GM23338 (cell line): Measurements from ENCODE around the gene PLAAT1. TPM values are rescaled to one million over a fixed set of nuclear protein-coding genes. Genes with fewer than 3 reads are reported as not detected.

Experiments
- ATAC-seq: fragments of 200-7000 bp; cut with Tn5 transposase; 3 replicates; pipeline ENCODE4 v1.9.1; 2020
- DNase-seq: peaks from one replicate; pipeline ENCODE4 v3.0.0-alpha.2; 2015; ENCODE audit warnings: low spot score
- H2AFZ ChIP-seq: fragments of 200-600 bp; sonication (generic); 2 replicates; pipeline ENCODE4 v1.8.0; 2016; ENCODE audit warnings: antibody characterized with exemption, mild to moderate bottlenecking, moderate library complexity
- H3F3A ChIP-seq: fragments of 200-600 bp; sonication (generic); replicated peaks from 2 replicates; pipeline ENCODE4 v1.8.0; 2017; ENCODE audit warnings: antibody characterized with exemption, mixed run types, low read depth
- H3K27ac ChIP-seq: fragments of 200-600 bp; sonication (generic); 2 replicates; pipeline ENCODE4 v1.6.1; 2016; ENCODE audit warnings: low read depth
- H3K27me3 ChIP-seq: fragments of 200-600 bp; sonication (generic); 2 replicates; pipeline ENCODE4 v1.8.0; 2016; ENCODE audit warnings: mild to moderate bottlenecking, mixed run types, moderate library complexity; ENCODE audit not compliant: insufficient read depth
- H3K36me3 ChIP-seq: fragments of 200-600 bp; sonication (generic); 2 replicates; pipeline ENCODE4 v1.8.0; 2016; ENCODE audit warnings: mild to moderate bottlenecking; ENCODE audit not compliant: insufficient read depth
- H3K4me1 ChIP-seq: fragments of 200-600 bp; sonication (generic); 2 replicates; pipeline ENCODE4 v1.8.0; 2016; ENCODE audit warnings: mild to moderate bottlenecking, moderate library complexity; ENCODE audit not compliant: insufficient read depth
- H3K4me2 ChIP-seq: fragments of 200-600 bp; sonication (generic); 2 replicates; pipeline ENCODE4 v1.7.1; 2017; ENCODE audit warnings: mixed run types
- H3K4me3 ChIP-seq: fragments of 200-600 bp; sonication (generic); 2 replicates; pipeline ENCODE4 v1.6.1; 2016; ENCODE audit warnings: mixed run types
- H3K79me2 ChIP-seq: fragments of 200-600 bp; sonication (generic); replicated peaks from 2 replicates; pipeline ENCODE4 v1.8.0; 2017; ENCODE audit warnings: mild to moderate bottlenecking; ENCODE audit not compliant: insufficient read depth
- H3K9me2 ChIP-seq: fragments of 200-600 bp; sonication (generic); 2 replicates; pipeline ENCODE4 v1.8.0; 2017; ENCODE audit not compliant: insufficient read depth
- H4K20me1 ChIP-seq: fragments of 200-600 bp; sonication (generic); replicated peaks from 2 replicates; pipeline ENCODE4 v1.8.0; 2017; ENCODE audit warnings: mild to moderate bottlenecking; ENCODE audit not compliant: insufficient read depth
- H3K27ac Mint-ChIP-seq: 2 replicates; pipeline ENCODE4 v1.8.0; 2020; ENCODE audit warnings: inconsistent platforms, mild to moderate bottlenecking, moderate library complexity, mixed read lengths
- H3K27me3 Mint-ChIP-seq: 3 replicates; pipeline ENCODE4 v1.8.0; 2022; ENCODE audit warnings: low read depth, mild to moderate bottlenecking, moderate library complexity, mixed read lengths, inconsistent platforms; ENCODE audit not compliant: insufficient read depth, poor library complexity
- H3K36me3 Mint-ChIP-seq: 3 replicates; pipeline ENCODE4 v1.8.0; 2021; ENCODE audit warnings: low read depth, mild to moderate bottlenecking, inconsistent platforms, moderate library complexity, mixed read lengths
- H3K4me1 Mint-ChIP-seq: 3 replicates; pipeline ENCODE4 v1.8.0; 2020; ENCODE audit warnings: mild to moderate bottlenecking, inconsistent platforms, mixed read lengths
- H3K4me3 Mint-ChIP-seq: 3 replicates; pipeline ENCODE4 v1.8.0; 2021; ENCODE audit warnings: moderate library complexity, mild to moderate bottlenecking, inconsistent platforms, mixed read lengths
- H3K9me3 Mint-ChIP-seq: 3 replicates; pipeline ENCODE4 v1.8.0; 2020; ENCODE audit warnings: moderate library complexity, mild to moderate bottlenecking, inconsistent platforms, mixed read lengths
- CREB1 ChIP-seq: fragments of 250-450 bp; sonication (Bioruptor Pico); IDR thresholded peaks from 2 replicates; pipeline ENCODE4 v1.5.0; 2020; ENCODE audit warnings: low read depth, mild to moderate bottlenecking, moderate library complexity
- CTCF ChIP-seq, 2 experiments: fragments of 200-600 bp in 1 of 2; sonication (generic) in 1 of 2; conservative IDR thresholded peaks; 2 replicates each; pipeline versions ENCODE4 v1.5.1 to v1.6.1; 2016 to 2017; ENCODE audit warnings: antibody characterized with exemption in 2 of 2, low read depth in 2 of 2, mild to moderate bottlenecking in 2 of 2, moderate library complexity in 1 of 2
- EZH2 ChIP-seq: fragments of 200-600 bp; sonication (generic); IDR thresholded peaks from one replicate; pipeline ENCODE4 v1.8.0; 2017; ENCODE audit warnings: antibody characterized with exemption, mild to moderate bottlenecking, low read depth; ENCODE audit not compliant: unreplicated experiment
- EZH2phosphoT487 ChIP-seq: fragments of 200-600 bp; sonication (generic); IDR thresholded peaks from one replicate; pipeline ENCODE4 v1.8.1; 2018; ENCODE audit warnings: antibody characterized with exemption; ENCODE audit not compliant: unreplicated experiment
- JUNB ChIP-seq: IDR thresholded peaks from one replicate; pipeline ENCODE4 v1.6.1; 2016; ENCODE audit warnings: antibody characterized with exemption; ENCODE audit not compliant: unreplicated experiment
- NANOG ChIP-seq: IDR thresholded peaks from 2 replicates; pipeline ENCODE4 v1.6.1; 2016; ENCODE audit warnings: antibody characterized with exemption, borderline replicate concordance
- POLR2AphosphoS5 ChIP-seq: IDR thresholded peaks from 2 replicates; pipeline ENCODE4 v1.6.1; 2016; ENCODE audit warnings: antibody characterized with exemption, low read depth
- REST ChIP-seq: IDR thresholded peaks from one replicate; pipeline ENCODE4 v1.6.1; 2018; ENCODE audit warnings: antibody characterized with exemption; ENCODE audit not compliant: unreplicated experiment
- STAT1 ChIP-seq: IDR thresholded peaks from one replicate; pipeline ENCODE4 v1.6.1; 2016; ENCODE audit warnings: antibody characterized with exemption; ENCODE audit not compliant: unreplicated experiment
- ZNF114 ChIP-seq: fragments of 250-450 bp; sonication (Bioruptor Pico); IDR thresholded peaks from 2 replicates; pipeline ENCODE4 v1.5.0; 2020; ENCODE audit warnings: mild to moderate bottlenecking, moderate library complexity
- ZNF331 ChIP-seq: fragments of 250-450 bp; sonication (Bioruptor Pico); IDR thresholded peaks from 2 replicates; pipeline ENCODE4 v1.5.0; 2020; ENCODE audit warnings: low read depth, mild to moderate bottlenecking, moderate library complexity
- polyA plus RNA-seq: library from polyadenylated mRNA; unstranded; fragments of >200 nt; fragmentation: Nextera tagmentation; extraction: Ambion mirVana; gene quantifications from 2 replicates; pipeline ENCODE4 v1.2.1, GENCODE V29; 2016
- total RNA-seq: library from RNA; depleted of rRNA; stranded (reverse); fragments of >200 nt; shearing (Covaris generic); gene quantifications from 2 replicates; pipeline ENCODE4 v1.2.3, GENCODE V29; 2014
- TF ChIP-seq, protein P1 (sequence below): IDR thresholded peaks from 2 replicates; pipeline ENCODE4 v1.6.1; 2016; ENCODE audit warnings: antibody characterized with exemption

PLAAT1 gene
- total and polyA plus RNA-seq, 2 experiments from 2014 or later = 5.4 to 6.7 TPM

DNA sequence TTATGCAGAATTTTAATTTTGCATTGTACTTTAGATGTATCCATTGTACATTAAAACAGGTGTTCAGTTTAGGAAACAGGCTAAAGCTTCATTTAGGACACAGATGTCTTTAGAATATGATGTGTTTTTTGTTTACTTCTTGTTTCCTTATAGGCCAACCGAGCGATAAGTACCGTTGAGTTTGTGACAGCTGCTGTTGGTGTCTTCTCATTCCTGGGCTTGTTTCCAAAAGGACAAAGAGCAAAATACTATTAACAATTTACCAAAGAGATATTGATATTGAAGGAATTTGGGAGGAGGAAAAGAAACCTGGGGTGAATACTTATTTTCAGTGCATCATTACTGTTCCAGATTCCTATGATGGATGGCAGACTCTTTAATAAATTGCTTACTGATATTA, 29.4 kb downstream of the PLAAT1 start (continued):
- TF ChIP-seq POLR2AphosphoS5 = no peak
- TF ChIP-seq NANOG = no peak

DNA sequence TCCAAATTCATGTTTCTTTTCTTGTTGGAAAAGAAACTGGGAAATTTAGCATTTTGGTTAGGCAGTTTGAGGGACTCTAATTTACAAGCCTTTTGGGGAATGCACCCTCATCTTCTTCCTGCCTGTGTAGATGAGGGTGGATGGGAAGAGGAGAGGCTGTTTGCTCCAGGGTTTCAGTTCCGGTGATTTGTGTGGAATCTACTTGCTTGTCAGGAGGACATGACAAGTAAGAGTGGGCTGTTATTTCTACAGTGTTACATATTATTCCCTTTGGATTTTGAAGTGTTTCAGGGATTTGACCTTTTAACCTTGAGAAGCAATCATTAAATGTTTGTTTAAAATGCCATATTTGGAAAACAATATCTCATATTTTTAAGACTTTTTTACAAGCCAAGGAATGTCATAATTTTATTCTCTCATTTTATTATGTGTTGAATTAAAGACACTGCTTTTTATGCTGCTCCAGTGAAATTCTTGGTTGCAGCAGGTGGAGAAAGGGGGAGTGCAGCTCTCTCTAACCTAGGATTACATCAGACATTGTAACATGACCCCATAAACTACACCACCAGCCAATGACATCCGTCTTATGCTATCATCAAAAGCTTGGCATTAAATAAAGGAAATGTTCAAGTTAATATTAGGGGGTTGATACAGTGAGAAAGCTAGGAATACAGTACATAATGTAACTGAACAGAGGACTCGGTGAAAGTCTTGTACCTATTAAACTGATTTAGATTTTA, 30.2 kb downstream of the PLAAT1 start:
- H3K4me1 Mint-ChIP-seq = peaks cover 2% of the 10 kb centered on the region; the same call in 2 of the 3 replicates
- peaks cover 6% of the 10 kb centered on the region for H3K27me3 Mint-ChIP-seq
- no peak for TF ChIP-seq EZH2
- TF ChIP-seq CTCF (conservative IDR thresholded peaks at IDR 0.05; ENCODE audit: low read depth in 2 of 2) = no peak
- TF ChIP-seq EZH2phosphoT487 = no peak
- TF ChIP-seq STAT1 = no peak
- TF ChIP-seq JUNB = no peak
- TF ChIP-seq ZNF331 (CRISPR knock-in tag) = no peak
- TF ChIP-seq NANOG = no peak
- TF ChIP-seq, protein P1, sequence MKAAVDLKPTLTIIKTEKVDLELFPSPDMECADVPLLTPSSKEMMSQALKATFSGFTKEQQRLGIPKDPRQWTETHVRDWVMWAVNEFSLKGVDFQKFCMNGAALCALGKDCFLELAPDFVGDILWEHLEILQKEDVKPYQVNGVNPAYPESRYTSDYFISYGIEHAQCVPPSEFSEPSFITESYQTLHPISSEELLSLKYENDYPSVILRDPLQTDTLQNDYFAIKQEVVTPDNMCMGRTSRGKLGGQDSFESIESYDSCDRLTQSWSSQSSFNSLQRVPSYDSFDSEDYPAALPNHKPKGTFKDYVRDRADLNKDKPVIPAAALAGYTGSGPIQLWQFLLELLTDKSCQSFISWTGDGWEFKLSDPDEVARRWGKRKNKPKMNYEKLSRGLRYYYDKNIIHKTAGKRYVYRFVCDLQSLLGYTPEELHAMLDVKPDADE = no peak
- no peak for TF ChIP-seq POLR2AphosphoS5
- TF ChIP-seq REST = no peak
- no peak for TF ChIP-seq CREB1 (CRISPR knock-in tag)
- no peak for TF ChIP-seq ZNF114 (CRISPR knock-in tag)

More for the DNA sequence above, 30.2 kb downstream of the PLAAT1 start:
- Histone ChIP-seq H3F3A (no peaks in the 10 kb centered on the region), H3K4me3 (no peak overlapping the region), H3K4me2 (no peak overlapping the region), H3K79me2 (no peaks in the 10 kb centered on the region), H3K27me3 (no peaks in the 10 kb centered on the region), H4K20me1 (no peaks in the 10 kb centered on the region), H3K9me2 (0 out of 2 replicates have a peak, but pooled peaks cover 5% of the 10 kb centered on the region), H2AFZ (no peak overlapping the region), H3K36me3 (no peaks in the 10 kb centered on the region), H3K27ac (no peak overlapping the region), H3K4me1 (no peaks in the 10 kb centered on the region)
- H3K36me3 Mint-ChIP-seq = no peaks in the 10 kb centered on the region; the same call in 2 of the 3 replicates
- H3K27ac Mint-ChIP-seq = no peak overlapping the region
- no peaks in the 10 kb centered on the region; the same call in 2 of the 3 replicates for H3K9me3 Mint-ChIP-seq
- peak; percentile 12 for DNase-seq
- no peak for ATAC-seq
- H3K4me3 Mint-ChIP-seq = no peak overlapping the region
